ENCODE results near the gene ADAMTS9. TPM values are rescaled to one million over a fixed set of nuclear protein-coding genes. Genes with fewer than 3 reads are reported as not detected.

ADAMTS9 gene
- total and polyA plus RNA-seq, 2 donors (not counting 3 experiments of a cell fraction or from before 2014, with no cell fraction given) = 6.5 to 23.9 TPM

- no peaks in the 10 kb centered on the region for H3K9me3 ChIP-seq (replicated peaks; ENCODE audit: control insufficient read depth, insufficient read depth, low read length)
- FAIRE-seq = no peak
- dilution Hi-C loops (cut with MboI; ENCODE audit: extremely low pct_ligation_motif_present, low sequenced_read_pairs) = no loop called here
- no peaks in the 10 kb centered on the region for H3K9me1 ChIP-seq (replicated peaks; ENCODE audit: control insufficient read depth, extremely low read depth, insufficient read depth, low read length)
- DNase-seq (ENCODE audit: low read depth, low spot score) = no peak
- H4K20me1 ChIP-seq (replicated peaks; ENCODE audit: control insufficient read depth, extremely low read depth, insufficient read depth, low read length) = no peaks in the 10 kb centered on the region
- H3K36me3 ChIP-seq (ENCODE audit: control insufficient read depth in 2 of 2, extremely low read depth in 1 of 2, insufficient read depth in 2 of 2, low read length in 2 of 2) = no peaks in the 10 kb centered on the region
- no peak overlapping the region for H2AFZ ChIP-seq (ENCODE audit: low read depth, low read length)
- TF ChIP-seq GATA2 (IDR thresholded peaks at IDR 0.05; ENCODE audit: insufficient read depth, insufficient read length, low read depth, low read length) (no peak), EZH2 (IDR thresholded peaks at IDR 0.05; ENCODE audit: borderline replicate concordance, low read depth, low read length, severe bottlenecking) (no peak), CTCF (IDR thresholded peaks at IDR 0.05; ENCODE audit: extremely low read depth in 1 of 2, insufficient read depth in 1 of 2, low read depth in 1 of 2, low read length in 2 of 2) (no peak), POLR2AphosphoS5 (IDR thresholded peaks at IDR 0.05; ENCODE audit: insufficient read depth, low read depth, low read length) (no peak), POLR2A (IDR thresholded peaks at IDR 0.05; ENCODE audit: low read depth, low read length) (no peak), MAX (IDR thresholded peaks at IDR 0.05; ENCODE audit: insufficient read depth, insufficient read length) (no peak), FOS (IDR thresholded peaks at IDR 0.05; ENCODE audit: borderline replicate concordance, insufficient read depth, low read length) (no peak)
- POLR2A ChIA-PET = no interaction called here
- no peak overlapping the region for H3K4me3 ChIP-seq (replicated peaks in 1 of 3; ENCODE audit: insufficient read depth in 1 of 3, low read depth in 1 of 3, low read length in 3 of 3)
- BruUV-seq (replicated peaks) = no TSS peak
- no peak overlapping the region for H3K4me2 ChIP-seq (ENCODE audit: insufficient read depth, low read length)
- intact Hi-C loops (cut with micrococcal nuclease) = no loop called here
- no peaks in the 10 kb centered on the region for H3K27me3 ChIP-seq (ENCODE audit: control insufficient read depth in 2 of 2, insufficient read depth in 2 of 2, low read length in 2 of 2)
- H3K79me2 ChIP-seq (ENCODE audit: control insufficient read depth, insufficient read depth, low read length) = no peaks in the 10 kb centered on the region
- H3K27ac ChIP-seq (ENCODE audit: insufficient read depth, low read depth, low read length) = no peak overlapping the region
- peaks cover 5% of the 10 kb centered on the region for H3K4me1 ChIP-seq (ENCODE audit: control insufficient read depth, extremely low read depth, insufficient read depth, low read length)
- CTCF ChIA-PET = interaction anchor here (1.0 to 3.0 kb wide), 16 partner anchors 10 to 112 kb away, joined by 3 to 44 read pairs (median 4); partner anchors contain the start of gene ADAMTS9
- no peak overlapping the region for H3K9ac ChIP-seq (replicated peaks; ENCODE audit: extremely low read depth, insufficient read depth, low read length)
Measured at GRCh38 chr3:64576211-64576775, 111.5 kb downstream of the ADAMTS9 start.
